GM12873 (cell line): ENCODE measurements around the gene OR1G1.

ENCODE experiments used
- TF ChIP-seq, protein P1 (sequence below): IDR thresholded peaks from 2 replicates; pipeline ENCODE4 v1.5.1; 2012; ENCODE audit warnings: low read depth, mild to moderate bottlenecking, moderate library complexity, low read length, control low read depth; ENCODE audit not compliant: insufficient read depth; ENCODE audit errors: missing control alignments

OR1G1 gene

DNA sequence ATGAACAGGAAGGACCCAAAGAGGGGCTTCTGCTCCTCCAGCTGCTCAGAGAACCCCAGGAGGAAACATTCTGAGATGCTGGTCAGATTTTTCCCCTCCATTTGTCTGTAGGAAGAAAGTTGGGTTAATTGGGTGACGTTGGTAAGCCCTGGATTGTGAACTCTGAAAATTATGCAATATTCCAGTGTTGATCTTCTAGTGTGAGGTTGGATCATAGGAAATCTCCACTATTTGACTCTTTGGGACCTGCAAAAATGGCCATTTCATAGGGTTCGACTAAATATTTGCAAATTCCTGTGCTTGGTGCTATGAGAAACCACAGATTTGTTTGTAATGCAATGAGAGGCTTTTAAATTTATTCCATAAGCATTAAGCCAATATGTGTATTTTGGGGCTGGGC is at the start of gene OR1G1:
TSS of gene OR1G1 (minus strand) at position 101 of the 400 bp plus-strand sequence. CDS start at position 101, 0 bp downstream.
- TF ChIP-seq, protein P1, sequence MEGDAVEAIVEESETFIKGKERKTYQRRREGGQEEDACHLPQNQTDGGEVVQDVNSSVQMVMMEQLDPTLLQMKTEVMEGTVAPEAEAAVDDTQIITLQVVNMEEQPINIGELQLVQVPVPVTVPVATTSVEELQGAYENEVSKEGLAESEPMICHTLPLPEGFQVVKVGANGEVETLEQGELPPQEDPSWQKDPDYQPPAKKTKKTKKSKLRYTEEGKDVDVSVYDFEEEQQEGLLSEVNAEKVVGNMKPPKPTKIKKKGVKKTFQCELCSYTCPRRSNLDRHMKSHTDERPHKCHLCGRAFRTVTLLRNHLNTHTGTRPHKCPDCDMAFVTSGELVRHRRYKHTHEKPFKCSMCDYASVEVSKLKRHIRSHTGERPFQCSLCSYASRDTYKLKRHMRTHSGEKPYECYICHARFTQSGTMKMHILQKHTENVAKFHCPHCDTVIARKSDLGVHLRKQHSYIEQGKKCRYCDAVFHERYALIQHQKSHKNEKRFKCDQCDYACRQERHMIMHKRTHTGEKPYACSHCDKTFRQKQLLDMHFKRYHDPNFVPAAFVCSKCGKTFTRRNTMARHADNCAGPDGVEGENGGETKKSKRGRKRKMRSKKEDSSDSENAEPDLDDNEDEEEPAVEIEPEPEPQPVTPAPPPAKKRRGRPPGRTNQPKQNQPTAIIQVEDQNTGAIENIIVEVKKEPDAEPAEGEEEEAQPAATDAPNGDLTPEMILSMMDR: no peak

- TF ChIP-seq, protein P1: no peak
Observed at GRCh38 chr17:3167574-3167973, 40.2 kb upstream of the OR1G1 start.

GRCh38 chr17:3157218-3157617 is 29.9 kb upstream of the OR1G1 start:
- TF ChIP-seq, protein P1: no peak

DNA sequence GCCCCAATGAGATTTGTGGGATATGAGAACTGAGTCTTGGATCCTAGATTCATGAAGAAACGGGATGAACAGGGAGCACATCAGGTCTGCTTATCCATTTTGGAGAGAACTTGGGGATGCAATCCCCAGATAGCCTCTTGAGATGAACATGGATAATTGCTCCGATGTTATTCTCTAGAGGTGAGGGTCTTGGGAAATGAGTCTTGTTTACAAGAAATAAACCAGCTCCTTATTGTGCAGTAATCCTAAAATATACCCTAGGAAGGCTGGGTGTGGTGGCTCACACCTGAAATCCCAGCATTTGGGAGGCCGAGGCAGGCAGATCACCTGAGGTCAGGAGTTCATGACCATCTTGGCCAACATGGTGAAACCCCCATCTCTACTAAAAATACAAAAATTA is 23.0 kb downstream of the OR1G1 start, which contains the start of gene OR1D2:
TSS of gene OR1D2 (minus strand) at position 101 of the 400 bp plus-strand sequence. CDS start 11,426 bp downstream, outside the sequence.
- TF ChIP-seq, protein P1: no peak
